GM19468 (cell line): ENCODE data around the gene DNAJC24.

Source experiments
- ATAC-seq: cut with Tn5 transposase; IDR thresholded peaks from one replicate; pipeline ENCODE4 v1.9.1; 2021; ENCODE audit warnings: mild to moderate bottlenecking, moderate library complexity, moderate number of reproducible peaks; ENCODE audit not compliant: unreplicated experiment; ENCODE audit errors: extremely low read depth

DNAJC24 gene

GRCh38 chr11:31478223-31478590, 108.5 kb downstream of the DNAJC24 start:
- ATAC-seq, result no peak

GRCh38 chr11:31479066-31479465, 109.4 kb downstream of the DNAJC24 start:
- ATAC-seq, result no peak

GRCh38 chr11:31480930-31481329, 111.3 kb downstream of the DNAJC24 start:
- ATAC-seq, result no peak
